ENCODE measurements around the gene PTPRM.

PTPRM gene

DNA sequence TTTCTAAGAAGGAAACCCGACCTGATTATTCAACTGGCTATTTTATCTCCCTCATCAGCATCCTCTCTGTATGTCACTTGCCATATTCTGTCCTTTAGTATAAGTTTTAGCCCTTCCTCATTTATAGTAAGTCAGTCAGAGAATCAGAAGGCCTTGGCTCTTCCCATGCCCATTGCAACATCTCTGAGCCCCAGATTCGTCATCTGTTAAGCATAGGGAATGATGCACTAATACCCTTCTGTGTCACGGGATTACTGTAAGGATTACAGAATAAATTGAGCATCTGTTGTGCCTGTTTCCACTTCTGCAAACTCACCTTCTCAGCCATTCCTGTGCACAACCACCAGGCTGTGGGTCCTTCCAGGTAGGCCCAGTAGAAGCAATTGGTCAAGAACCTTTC is 784.0 kb downstream of the PTPRM start:
- Histone ChIP-seq H3K4me3 (ENCODE audit: insufficient read depth, low read depth, low read length) (no peak overlapping the region), H3K9me3 (ENCODE audit: control insufficient read depth, low read length) (no peaks in the 10 kb centered on the region), H3K27ac (ENCODE audit: insufficient read depth, low read depth, low read length, poor library complexity, severe bottlenecking) (no peak overlapping the region), H3K4me1 (ENCODE audit: control insufficient read depth, insufficient read depth, low read length) (no peaks in the 10 kb centered on the region), H3K27me3 (ENCODE audit: control insufficient read depth, insufficient read depth, low read length, poor library complexity, severe bottlenecking) (no peaks in the 10 kb centered on the region), H3K36me3 (ENCODE audit: control insufficient read depth, insufficient read depth, low read length) (no peaks in the 10 kb centered on the region)
- 84 to 100% methylated on average over 3 of the region's 3 CpGs for WGBS, 2 experiments

DNA sequence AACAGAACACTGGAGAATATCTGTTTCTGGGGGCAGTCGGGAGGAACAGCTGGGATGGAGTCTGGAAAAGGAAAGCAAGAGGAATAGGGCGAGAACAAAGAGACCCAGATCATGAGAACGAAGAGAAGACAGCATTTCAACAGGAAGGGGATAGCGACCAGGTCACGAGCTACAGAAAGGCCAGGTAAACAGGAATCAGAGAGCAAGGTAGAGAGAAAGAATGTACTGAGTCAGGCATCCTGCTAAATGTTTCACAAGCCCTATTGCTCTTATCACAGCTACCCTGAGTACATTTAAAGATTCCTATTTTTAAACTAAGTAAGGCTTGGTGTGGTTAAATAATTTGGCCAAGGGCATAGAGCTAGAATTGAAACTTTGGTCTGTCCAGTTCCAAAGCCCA is 787.2 kb downstream of the PTPRM start:
- Histone ChIP-seq H3K4me1 (ENCODE audit: control insufficient read depth, insufficient read depth, low read length) (peaks cover 3% of the 10 kb centered on the region), H3K27me3 (ENCODE audit: control insufficient read depth, insufficient read depth, low read length, poor library complexity, severe bottlenecking) (no peaks in the 10 kb centered on the region), H3K9me3 (ENCODE audit: control insufficient read depth, low read length) (no peaks in the 10 kb centered on the region), H3K4me3 (ENCODE audit: insufficient read depth, low read depth, low read length) (no peak overlapping the region), H3K36me3 (ENCODE audit: control insufficient read depth, insufficient read depth, low read length) (no peaks in the 10 kb centered on the region), H3K27ac (ENCODE audit: insufficient read depth, low read depth, low read length, poor library complexity, severe bottlenecking) (no peak overlapping the region)
- 73 to 78% methylated on average over 5 of the region's 5 CpGs for WGBS, 2 experiments

DNA sequence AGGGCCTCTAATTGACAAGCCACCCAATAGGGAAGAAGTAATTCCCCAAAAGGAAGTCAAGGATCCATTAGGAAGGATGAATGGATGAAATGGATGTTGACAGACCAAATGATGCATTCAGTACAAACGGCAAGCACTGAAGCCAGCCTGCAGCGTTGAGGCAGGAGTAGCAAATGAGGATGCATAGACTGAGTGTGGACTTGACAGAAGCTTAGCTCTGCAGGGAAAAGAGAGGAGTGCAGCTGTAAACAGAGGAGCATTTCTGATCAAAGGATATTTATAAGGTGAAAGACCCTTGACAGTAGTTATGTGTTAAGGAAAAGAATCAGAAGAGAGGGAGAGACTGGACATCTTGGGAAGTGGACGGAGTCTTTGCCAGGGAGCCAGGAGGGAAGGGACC is 788.9 kb downstream of the PTPRM start:
- H3K36me3 ChIP-seq (ENCODE audit: control insufficient read depth, insufficient read depth, low read length) = no peaks in the 10 kb centered on the region
- H3K9me3 ChIP-seq (ENCODE audit: control insufficient read depth, low read length) = no peaks in the 10 kb centered on the region
- H3K4me3 ChIP-seq (ENCODE audit: insufficient read depth, low read depth, low read length) = no peak overlapping the region
- peaks cover 14% of the 10 kb centered on the region for H3K4me1 ChIP-seq (ENCODE audit: control insufficient read depth, insufficient read depth, low read length)
- WGBS, 2 experiments = 95 to 97% methylated on average over 3 of the region's 3 CpGs
- no peak overlapping the region for H3K27ac ChIP-seq (ENCODE audit: insufficient read depth, low read depth, low read length, poor library complexity, severe bottlenecking)
- no peaks in the 10 kb centered on the region for H3K27me3 ChIP-seq (ENCODE audit: control insufficient read depth, insufficient read depth, low read length, poor library complexity, severe bottlenecking)

DNA sequence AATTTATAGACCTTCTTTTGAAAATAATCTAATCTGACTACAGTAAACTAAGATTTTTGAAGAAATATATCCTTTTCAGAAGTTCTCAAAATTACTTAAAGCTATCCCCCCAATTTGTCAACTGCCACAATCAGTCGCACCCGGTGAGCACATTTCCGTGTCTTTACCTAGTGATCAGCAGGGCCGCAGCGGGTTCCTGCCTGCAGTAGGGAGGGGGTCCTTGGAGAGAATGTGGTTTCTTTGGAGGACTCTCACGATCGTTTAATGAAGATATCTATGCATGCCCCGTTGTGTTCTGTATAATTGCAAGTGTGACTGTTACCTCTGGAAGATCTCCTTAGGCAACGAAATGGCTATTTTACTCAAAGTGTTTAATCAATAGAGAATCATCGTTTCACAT is 790.2 kb downstream of the PTPRM start:
- H3K27me3 ChIP-seq (ENCODE audit: control insufficient read depth, insufficient read depth, low read length, poor library complexity, severe bottlenecking) = no peaks in the 10 kb centered on the region
- H3K36me3 ChIP-seq (ENCODE audit: control insufficient read depth, insufficient read depth, low read length) = no peaks in the 10 kb centered on the region
- 51 to 55% methylated on average over 9 to 10 of the region's 10 CpGs for WGBS, 2 experiments
- peaks cover 14% of the 10 kb centered on the region for H3K4me1 ChIP-seq (ENCODE audit: control insufficient read depth, insufficient read depth, low read length)
- H3K9me3 ChIP-seq (ENCODE audit: control insufficient read depth, low read length) = no peaks in the 10 kb centered on the region
- no peak overlapping the region for H3K4me3 ChIP-seq (ENCODE audit: insufficient read depth, low read depth, low read length)
- H3K27ac ChIP-seq (ENCODE audit: insufficient read depth, low read depth, low read length, poor library complexity, severe bottlenecking) = no peak overlapping the region

DNA sequence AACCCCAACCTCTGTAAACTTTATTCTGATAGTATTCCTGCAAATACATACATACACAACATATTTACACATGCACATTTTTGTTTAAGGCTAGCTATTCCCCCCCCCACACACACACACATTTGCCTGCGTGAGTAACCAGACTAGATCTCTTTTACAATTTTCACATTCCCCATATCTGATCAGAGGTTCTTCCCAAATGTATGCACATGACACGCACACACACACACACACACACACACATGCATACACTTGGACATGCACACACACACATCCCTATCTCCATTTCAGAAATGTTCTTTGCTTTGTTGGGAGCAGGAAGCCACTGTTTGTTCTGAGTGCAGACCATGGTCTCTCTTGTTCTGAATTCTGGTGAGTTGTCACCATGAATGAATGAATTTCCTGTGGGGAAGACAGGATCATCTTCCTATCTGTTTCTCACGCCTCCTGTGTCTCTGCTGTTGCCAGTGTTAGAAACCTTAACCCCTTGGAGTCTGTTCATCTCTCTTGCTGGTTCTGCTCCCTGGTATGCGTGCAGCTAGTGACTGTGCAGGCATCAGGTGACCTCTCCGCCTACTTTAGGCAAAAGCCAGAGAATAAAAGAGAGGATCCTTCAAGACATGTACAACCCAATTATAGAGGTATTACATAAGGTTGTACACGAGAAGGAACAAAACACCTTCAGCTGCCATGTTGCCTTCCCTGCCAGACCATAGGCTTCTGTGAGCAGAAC is 791.1 kb downstream of the PTPRM start:
- 73 to 77% methylated on average over 6 of the region's 6 CpGs for WGBS, 2 experiments

DNA sequence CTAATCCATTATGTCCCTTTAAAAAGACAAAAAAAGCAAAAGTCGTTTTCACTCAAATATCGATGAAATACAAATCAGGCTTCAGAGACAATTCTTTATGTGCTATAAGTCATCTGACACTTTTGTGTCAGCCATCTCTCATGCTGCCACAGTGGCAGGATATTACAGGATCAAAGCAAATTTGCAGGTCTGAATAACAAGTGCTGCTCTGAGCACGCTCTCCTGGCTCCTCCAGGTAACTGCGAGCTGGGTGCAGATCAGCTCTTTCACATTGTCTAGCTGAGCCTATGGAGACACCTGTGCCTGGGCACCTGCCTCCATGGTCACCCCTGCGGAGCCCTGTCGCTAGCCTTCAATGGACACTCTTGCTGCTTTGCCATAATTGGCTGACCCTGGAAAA is 792.0 kb downstream of the PTPRM start:
- H3K4me1 ChIP-seq (ENCODE audit: control insufficient read depth, insufficient read depth, low read length) = peaks cover 14% of the 10 kb centered on the region
- no peak overlapping the region for H3K4me3 ChIP-seq (ENCODE audit: insufficient read depth, low read depth, low read length)
- no peaks in the 10 kb centered on the region for H3K27me3 ChIP-seq (ENCODE audit: control insufficient read depth, insufficient read depth, low read length, poor library complexity, severe bottlenecking)
- H3K9me3 ChIP-seq (ENCODE audit: control insufficient read depth, low read length) = no peaks in the 10 kb centered on the region
- no peaks in the 10 kb centered on the region for H3K36me3 ChIP-seq (ENCODE audit: control insufficient read depth, insufficient read depth, low read length)
- H3K27ac ChIP-seq (ENCODE audit: insufficient read depth, low read depth, low read length, poor library complexity, severe bottlenecking) = no peak overlapping the region
- 81 to 85% methylated on average over 6 of the region's 6 CpGs for WGBS, 2 experiments

More for the DNA sequence above, 791.1 kb downstream of the PTPRM start:
- Histone ChIP-seq H3K27me3 (ENCODE audit: control insufficient read depth, insufficient read depth, low read length, poor library complexity, severe bottlenecking) (no peaks in the 10 kb centered on the region), H3K36me3 (ENCODE audit: control insufficient read depth, insufficient read depth, low read length) (no peaks in the 10 kb centered on the region), H3K4me1 (ENCODE audit: control insufficient read depth, insufficient read depth, low read length) (peaks cover 14% of the 10 kb centered on the region), H3K4me3 (ENCODE audit: insufficient read depth, low read depth, low read length) (no peak overlapping the region), H3K27ac (ENCODE audit: insufficient read depth, low read depth, low read length, poor library complexity, severe bottlenecking) (no peak overlapping the region), H3K9me3 (ENCODE audit: control insufficient read depth, low read length) (no peaks in the 10 kb centered on the region)

DNA sequence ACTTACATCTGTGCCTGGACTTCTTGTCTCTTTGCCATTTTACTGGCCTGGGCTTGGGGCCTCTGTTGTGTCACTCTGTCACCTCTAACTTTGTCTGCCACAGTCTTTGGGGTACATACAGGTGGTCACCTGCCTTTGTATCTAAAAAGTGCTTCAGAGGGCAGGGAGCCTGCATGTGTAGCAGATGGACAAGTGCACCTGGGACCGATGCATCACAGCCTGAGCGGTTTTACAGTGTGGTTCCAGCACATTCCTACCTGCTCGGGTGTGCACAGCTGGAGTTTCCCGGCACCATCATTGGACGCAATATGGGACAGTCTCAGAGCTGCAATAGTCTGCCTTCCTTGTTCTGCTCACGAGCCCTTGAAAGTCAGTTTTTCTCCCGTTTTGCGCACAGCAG is 792.4 kb downstream of the PTPRM start:
- no peaks in the 10 kb centered on the region for H3K27me3 ChIP-seq (ENCODE audit: control insufficient read depth, insufficient read depth, low read length, poor library complexity, severe bottlenecking)
- no peak overlapping the region for H3K27ac ChIP-seq (ENCODE audit: insufficient read depth, low read depth, low read length, poor library complexity, severe bottlenecking)
- WGBS, 2 experiments = 93% methylated on average over 8 of the region's 8 CpGs

DNA sequence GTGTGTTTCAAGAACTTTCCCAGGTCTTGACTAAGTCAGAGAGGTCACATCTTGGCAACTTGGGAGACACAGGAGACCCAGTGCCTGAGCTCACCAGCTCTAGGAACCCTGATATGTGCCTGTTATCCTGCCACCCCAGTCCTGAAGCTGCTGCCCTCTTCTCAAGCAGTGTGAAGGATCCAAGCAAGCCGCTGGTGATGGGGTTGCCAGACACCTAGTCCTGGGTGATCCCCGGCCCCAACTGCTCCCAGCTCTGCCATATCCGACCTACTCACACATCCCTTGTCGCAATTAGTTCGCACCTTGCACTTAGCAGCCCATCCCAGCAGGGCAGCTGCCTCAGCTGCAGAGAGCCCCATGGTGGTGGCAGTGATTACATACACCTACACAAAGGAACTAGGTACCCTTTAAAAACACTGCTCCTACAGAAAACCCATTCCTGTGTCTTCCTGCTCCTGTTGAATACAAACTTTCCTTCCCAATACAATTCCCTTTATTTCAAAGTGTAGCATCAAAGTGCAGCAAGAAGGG is 794.9 kb downstream of the PTPRM start:
- peaks cover 7% of the 10 kb centered on the region for H3K27me3 ChIP-seq (ENCODE audit: control insufficient read depth, insufficient read depth, low read length, poor library complexity, severe bottlenecking)
- H3K36me3 ChIP-seq (ENCODE audit: control insufficient read depth, insufficient read depth, low read length) = no peaks in the 10 kb centered on the region
- no peaks in the 10 kb centered on the region for H3K9me3 ChIP-seq (ENCODE audit: control insufficient read depth, low read length)
- H3K4me1 ChIP-seq (ENCODE audit: control insufficient read depth, insufficient read depth, low read length) = peaks cover 14% of the 10 kb centered on the region
- 68 to 78% methylated on average over 5 of the region's 5 CpGs for WGBS, 2 experiments
- no peak overlapping the region for H3K27ac ChIP-seq (ENCODE audit: insufficient read depth, low read depth, low read length, poor library complexity, severe bottlenecking)
- no peak overlapping the region for H3K4me3 ChIP-seq (ENCODE audit: insufficient read depth, low read depth, low read length)

More for the DNA sequence above, 792.4 kb downstream of the PTPRM start:
- Histone ChIP-seq H3K4me3 (ENCODE audit: insufficient read depth, low read depth, low read length) (no peak overlapping the region), H3K4me1 (ENCODE audit: control insufficient read depth, insufficient read depth, low read length) (peaks cover 14% of the 10 kb centered on the region), H3K36me3 (ENCODE audit: control insufficient read depth, insufficient read depth, low read length) (no peaks in the 10 kb centered on the region), H3K9me3 (ENCODE audit: control insufficient read depth, low read length) (no peaks in the 10 kb centered on the region)

DNA sequence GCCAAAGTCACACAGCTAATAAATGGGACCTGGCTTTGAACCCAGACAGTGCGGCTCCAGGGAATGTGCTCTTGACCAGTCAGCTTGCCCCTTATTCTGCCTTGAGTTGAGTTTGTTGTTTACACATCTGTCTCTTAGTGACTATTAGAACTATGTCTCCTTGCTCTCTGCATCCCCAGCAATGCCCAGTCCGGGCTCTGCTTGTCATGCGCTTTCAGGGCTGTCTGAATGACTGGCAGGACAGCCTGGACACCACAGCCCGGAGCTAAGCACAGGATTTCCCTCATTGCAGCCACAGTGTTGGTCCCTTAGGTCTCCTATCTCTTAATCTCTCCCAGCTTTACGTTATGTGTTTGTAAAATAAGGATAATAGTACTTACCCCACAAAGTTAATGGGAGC is 795.7 kb downstream of the PTPRM start:
- 94 to 96% methylated on average over 4 to 5 of the region's 5 CpGs for WGBS, 2 experiments
- H3K27ac ChIP-seq (ENCODE audit: insufficient read depth, low read depth, low read length, poor library complexity, severe bottlenecking) = no peak overlapping the region
- H3K4me3 ChIP-seq (ENCODE audit: insufficient read depth, low read depth, low read length) = no peak overlapping the region
- peaks cover 15% of the 10 kb centered on the region for H3K27me3 ChIP-seq (ENCODE audit: control insufficient read depth, insufficient read depth, low read length, poor library complexity, severe bottlenecking)
- no peaks in the 10 kb centered on the region for H3K9me3 ChIP-seq (ENCODE audit: control insufficient read depth, low read length)
- H3K4me1 ChIP-seq (ENCODE audit: control insufficient read depth, insufficient read depth, low read length) = peaks cover 14% of the 10 kb centered on the region
- H3K36me3 ChIP-seq (ENCODE audit: control insufficient read depth, insufficient read depth, low read length) = no peaks in the 10 kb centered on the region

DNA sequence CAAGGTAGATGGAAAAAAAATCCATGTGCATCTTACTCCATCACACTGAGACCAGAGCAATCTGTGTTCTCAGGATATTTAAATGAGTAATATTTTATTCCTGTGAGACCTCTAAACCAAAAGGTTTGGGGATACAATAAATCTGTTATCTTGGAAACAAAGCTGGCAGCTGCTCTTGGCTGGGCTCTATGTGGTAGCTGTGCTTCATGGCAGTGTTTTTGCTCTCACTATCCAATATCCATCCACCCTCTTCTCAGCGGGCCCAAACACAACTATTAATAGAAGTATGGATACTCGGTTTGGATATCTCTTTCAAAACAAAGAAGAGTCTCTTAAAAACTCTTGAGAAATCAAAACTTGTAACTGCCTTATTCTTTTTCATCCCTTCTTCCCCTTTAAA is 797.3 kb downstream of the PTPRM start:
- H3K9me3 ChIP-seq (ENCODE audit: control insufficient read depth, low read length) = no peaks in the 10 kb centered on the region
- H3K36me3 ChIP-seq (ENCODE audit: control insufficient read depth, insufficient read depth, low read length) = no peaks in the 10 kb centered on the region
- WGBS, 2 experiments = 81 to 87% methylated on average over 2 of the region's 2 CpGs
- peaks cover 11% of the 10 kb centered on the region for H3K4me1 ChIP-seq (ENCODE audit: control insufficient read depth, insufficient read depth, low read length)
- H3K27me3 ChIP-seq (ENCODE audit: control insufficient read depth, insufficient read depth, low read length, poor library complexity, severe bottlenecking) = peaks cover 15% of the 10 kb centered on the region
- no peak overlapping the region for H3K27ac ChIP-seq (ENCODE audit: insufficient read depth, low read depth, low read length, poor library complexity, severe bottlenecking)
- no peak overlapping the region for H3K4me3 ChIP-seq (ENCODE audit: insufficient read depth, low read depth, low read length)

Measured in ectodermal cell (in vitro differentiated cells).